K562 (cell line): ENCODE data around the gene PLAC9. TPM values are rescaled to one million over a fixed set of nuclear protein-coding genes. Genes with fewer than 3 reads are reported as not detected.

ENCODE experiments used
- ATAC-seq: fragments of 200-7000 bp; cut with Tn5 transposase; 3 replicates; pipeline ENCODE4 v1.9.1; 2020; ENCODE audit warnings: moderate library complexity
- BruUV-seq: library from RNA; stranded (reverse); fragments of 400-500 nt; replicated peaks from 2 replicates; lab custom pipeline; 2021; lab: Mats Ljungman, UMichigan
- CTCF ChIA-PET: fragments of 300-600 bp; formaldehyde crosslinking; extraction: SDS; loops from one replicate; lab custom pipeline; 2021; ENCODE audit warnings: low intra/inter-chr PET ratio; lab: Yijun Ruan, JAX
- POLR2A ChIA-PET: fragments of 300-600, 350-650 bp; sonication (Branson Sonifier 250); formaldehyde crosslinking; extraction: SDS; loops from one replicate; lab custom pipeline; 2021; ENCODE audit warnings: antibody characterized with exemption, inconsistent platforms; lab: Yijun Ruan, JAX
- DNase-seq, 4 experiments: peaks; one replicate each; pipeline versions ENCODE4 v3.0.0 to v3.0.0-alpha.2; 2011 to 2018; ENCODE audit warnings: low spot score in 3 of 4, mixed read lengths in 3 of 4; ENCODE audit errors: extremely low read depth in 1 of 4
- FAIRE-seq: peaks from 2 replicates; lab custom pipeline; 2011; peaks lifted over from hg19 to GRCh38; lab: Jason Lieb, UNC
- H2AFZ ChIP-seq: 2 replicates; pipeline ENCODE4 v1.6.0; 2011; ENCODE audit warnings: low read depth, low read length, control low read depth, inconsistent platforms
- H3K27ac ChIP-seq: fragments of 200-600 bp; 3 replicates; pipeline ENCODE4 v1.8.0; 2011; ENCODE audit warnings: low read depth, mild to moderate bottlenecking, control low read depth, inconsistent platforms, low read length, moderate library complexity, mixed read lengths; ENCODE audit errors: extremely low read depth
- H3K27me3 ChIP-seq, 2 experiments: fragments of 300-600 bp in 1 of 2; 2 replicates in 1 of 2; 3 replicates in 1 of 2; pipeline versions ENCODE4 v1.6.0 to v1.8.0; 2011; ENCODE audit warnings: inconsistent platforms in 2 of 2, low read length in 2 of 2, mild to moderate bottlenecking in 1 of 2, mixed read lengths in 1 of 2, moderate library complexity in 1 of 2; ENCODE audit not compliant: control insufficient read depth in 2 of 2, insufficient read depth in 2 of 2
- H3K36me3 ChIP-seq: fragments of 300-600 bp; 3 replicates; pipeline ENCODE4 v1.8.0; 2011; ENCODE audit warnings: mild to moderate bottlenecking, low read length, inconsistent platforms; ENCODE audit not compliant: control insufficient read depth, insufficient read depth
- H3K4me1 ChIP-seq, 2 experiments: fragments of 200-600 bp in 1 of 2; replicated peaks in 1 of 2; 2 replicates in 1 of 2; 3 replicates in 1 of 2; pipeline versions ENCODE4 v1.5.1 to v1.8.0; 2011; ENCODE audit warnings: inconsistent platforms in 2 of 2, low read length in 2 of 2, mild to moderate bottlenecking in 1 of 2, mixed read lengths in 1 of 2, moderate library complexity in 1 of 2; ENCODE audit not compliant: control insufficient read depth in 2 of 2, insufficient read depth in 2 of 2
- H3K4me2 ChIP-seq: 2 replicates; pipeline ENCODE4 v1.6.1; 2011; ENCODE audit warnings: low read length, control low read depth, inconsistent platforms, mixed read lengths; ENCODE audit not compliant: insufficient read depth
- H3K4me3 ChIP-seq: fragments of 200-600 bp; sonication (generic), shearing (Covaris generic); 2 replicates; pipeline ENCODE4 v1.5.1; 2016; ENCODE audit warnings: control low read depth, inconsistent platforms
- H3K79me2 ChIP-seq: fragments of 200-600 bp; 3 replicates; pipeline ENCODE4 v1.8.0; 2011; ENCODE audit warnings: low read length, inconsistent platforms; ENCODE audit not compliant: control insufficient read depth, insufficient read depth
- H3K9ac ChIP-seq, 2 experiments: 2 replicates each; pipeline versions ENCODE4 v1.6.0 to v1.6.1; 2011; ENCODE audit warnings: low read depth in 2 of 2, low read length in 2 of 2, control low read depth in 1 of 2, inconsistent platforms in 1 of 2, mild to moderate bottlenecking in 1 of 2, mixed read lengths in 1 of 2; ENCODE audit not compliant: insufficient read depth in 1 of 2
- H3K9me1 ChIP-seq: one replicate; pipeline ENCODE4 v1.6.0; 2011; ENCODE audit warnings: inconsistent platforms, mild to moderate bottlenecking, low read length, moderate library complexity; ENCODE audit not compliant: control insufficient read depth, insufficient read depth
- H3K9me3 ChIP-seq: replicated peaks from 2 replicates; pipeline ENCODE4 v1.5.1; 2011; ENCODE audit warnings: low read depth, low read length, inconsistent platforms; ENCODE audit not compliant: control insufficient read depth, insufficient read depth
- H4K20me1 ChIP-seq: replicated peaks from 2 replicates; pipeline ENCODE4 v1.6.1; 2011; ENCODE audit warnings: low read length, inconsistent platforms, mixed read lengths; ENCODE audit not compliant: control insufficient read depth, insufficient read depth
- ADNP ChIP-seq: fragments of 200-800 bp; sonication (Bioruptor generic); IDR thresholded peaks from 2 replicates; pipeline ENCODE4 v1.6.1; 2016; ENCODE audit warnings: missing genetic modification characterization, missing compliant biosample characterization
- EWSR1 ChIP-seq: fragments of 450-650 bp; IDR thresholded peaks from 2 replicates; pipeline ENCODE4 v1.6.1; 2018; ENCODE audit warnings: borderline replicate concordance, mild to moderate bottlenecking, low read depth, moderate library complexity; ENCODE audit not compliant: partially characterized antibody
- HOXB6 ChIP-seq: fragments of 250-450 bp; sonication (Bioruptor Pico); IDR thresholded peaks from 2 replicates; pipeline ENCODE4 v1.5.1; 2022; ENCODE audit warnings: mild to moderate bottlenecking, borderline replicate concordance
- RFX1 ChIP-seq: fragments of 450-650 bp; IDR thresholded peaks from 2 replicates; pipeline ENCODE4 v1.6.1; 2016; ENCODE audit warnings: mild to moderate bottlenecking, moderate library complexity
- SMAD3 ChIP-seq: fragments of 450-650 bp; formaldehyde crosslinking; conservative IDR thresholded peaks from 2 replicates; pipeline ENCODE4 v1.4.0; 2020; ENCODE audit warnings: mild to moderate bottlenecking
- ZNF197 ChIP-seq: fragments of 200-800 bp; sonication (Bioruptor generic); IDR thresholded peaks from 2 replicates; pipeline ENCODE4 v1.6.1; 2016; ENCODE audit warnings: low read depth, missing genetic modification characterization, missing compliant biosample characterization
- ZNF3 ChIP-seq: fragments of 250-450 bp; sonication (Bioruptor Pico); IDR thresholded peaks from 2 replicates; pipeline ENCODE4 v1.5.0; 2021; ENCODE audit warnings: mild to moderate bottlenecking, moderate library complexity
- ZNF696 ChIP-seq: fragments of 250-450 bp; sonication (Bioruptor Pico); conservative IDR thresholded peaks from 2 replicates; pipeline ENCODE4 v1.4.0; 2020; ENCODE audit warnings: mild to moderate bottlenecking, moderate library complexity
- WGBS: fragments of 100-300 bp; shearing (Covaris generic); methylation state at CpG from one replicate; pipeline ENCODE4 v1.1.6; 2016; ENCODE audit warnings: low coverage, mixed read lengths; ENCODE audit not compliant: insufficient coverage; ENCODE audit errors: missing lambda C conversion rate; 5-methylcytosine and 5-hydroxymethylcytosine counted together
- in situ Hi-C: fragments of 300-500 bp; cut with MboI; formaldehyde crosslinking; loops from 4 replicates; pipeline ENCODE4 v1.15.0; 2018; ENCODE audit warnings: inconsistent platforms, mixed read lengths
- intact Hi-C: fragments of 100-400 bp; cut with micrococcal nuclease; formaldehyde crosslinking; loops from 2 replicates; pipeline ENCODE4 v1.14.2; 2022
- polyA plus RNA-seq, 8 experiments: library from polyadenylated mRNA; depleted of rRNA in 4 of 8; stranded (reverse) in 5 of 8; unstranded in 3 of 8; fragments of >200 nt; fragmentation: Nextera tagmentation in 2 of 8; fragmentation: Illumina TruSeq in 1 of 8; extraction: Ambion mirVana in 2 of 8; extraction: Trizol in 1 of 8; gene quantifications; 2 replicates each; pipeline versions ENCODE4 v1.2.1 to v1.2.3, GENCODE V29; 2011 to 2014; ENCODE audit warnings: inconsistent platforms in 1 of 8, missing spikeins in 1 of 8
- total RNA-seq, 7 experiments: library from RNA; depleted of rRNA in 6 of 7; stranded (reverse); fragments of >200 nt in 6 of 7; fragmentation: Illumina TruSeq in 2 of 7; extraction: Trizol in 2 of 7; gene quantifications; 2 replicates each; pipeline versions ENCODE4 v1.2.1 to v1.2.3, GENCODE V29; 2011 to 2021; ENCODE audit warnings: low replicate concordance in 1 of 7
- TF ChIP-seq, protein P1 (sequence below): fragments of 250-450 bp; sonication (Bioruptor Pico); IDR thresholded peaks from 2 replicates; pipeline ENCODE4 v1.5.0; 2021; ENCODE audit warnings: mild to moderate bottlenecking, borderline replicate concordance
- TF ChIP-seq, protein P2 (sequence below): fragments of 250-450 bp; sonication (Bioruptor Pico); IDR thresholded peaks from 2 replicates; pipeline ENCODE4 v1.5.0; 2021
- TF ChIP-seq, protein P3 (sequence below): fragments of 450-650 bp; IDR thresholded peaks from 2 replicates; pipeline ENCODE4 v1.7.0; 2016; ENCODE audit warnings: borderline replicate concordance
- TF ChIP-seq, protein P4 (sequence below): fragments of 450-650 bp; IDR thresholded peaks from 2 replicates; pipeline ENCODE4 v1.6.1; 2017; ENCODE audit warnings: antibody characterized with exemption

The PLAC9 gene
- total and polyA plus RNA-seq, 9 of the 15 experiments (the other 6 are each of a cell fraction or from before 2014, with no cell fraction given) = not detected

DNA sequence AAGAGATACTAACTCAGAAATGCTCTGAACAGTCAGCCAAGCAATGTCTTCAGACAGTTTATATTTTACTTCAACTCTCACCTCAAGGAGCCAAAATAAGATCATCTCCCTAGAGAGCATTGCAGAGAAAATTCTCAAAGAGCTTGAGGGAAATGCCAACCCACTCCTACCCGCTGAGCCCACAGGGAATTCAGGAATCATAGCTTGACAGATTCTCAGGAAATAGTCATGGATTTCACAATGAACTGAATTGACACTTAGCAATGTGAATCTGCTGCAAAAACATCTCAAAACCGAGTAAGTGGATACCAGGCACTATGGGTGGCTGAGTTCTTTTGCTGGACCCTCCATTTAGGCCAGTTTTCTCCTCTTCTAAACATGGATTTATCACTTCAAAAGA lies 9.8 kb upstream of the PLAC9 start (continued):
- TF ChIP-seq, protein P1, sequence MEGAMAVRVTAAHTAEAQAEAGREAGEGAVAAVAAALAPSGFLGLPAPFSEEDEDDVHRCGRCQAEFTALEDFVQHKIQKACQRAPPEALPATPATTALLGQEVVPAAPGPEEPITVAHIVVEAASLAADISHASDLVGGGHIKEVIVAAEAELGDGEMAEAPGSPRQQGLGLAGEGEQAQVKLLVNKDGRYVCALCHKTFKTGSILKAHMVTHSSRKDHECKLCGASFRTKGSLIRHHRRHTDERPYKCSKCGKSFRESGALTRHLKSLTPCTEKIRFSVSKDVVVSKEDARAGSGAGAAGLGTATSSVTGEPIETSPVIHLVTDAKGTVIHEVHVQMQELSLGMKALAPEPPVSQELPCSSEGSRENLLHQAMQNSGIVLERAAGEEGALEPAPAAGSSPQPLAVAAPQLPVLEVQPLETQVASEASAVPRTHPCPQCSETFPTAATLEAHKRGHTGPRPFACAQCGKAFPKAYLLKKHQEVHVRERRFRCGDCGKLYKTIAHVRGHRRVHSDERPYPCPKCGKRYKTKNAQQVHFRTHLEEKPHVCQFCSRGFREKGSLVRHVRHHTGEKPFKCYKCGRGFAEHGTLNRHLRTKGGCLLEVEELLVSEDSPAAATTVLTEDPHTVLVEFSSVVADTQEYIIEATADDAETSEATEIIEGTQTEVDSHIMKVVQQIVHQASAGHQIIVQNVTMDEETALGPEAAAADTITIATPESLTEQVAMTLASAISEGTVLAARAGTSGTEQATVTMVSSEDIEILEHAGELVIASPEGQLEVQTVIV (CRISPR knock-in tag) = no peak
- TF ChIP-seq SMAD3 (CRISPR knock-in tag) = no peak

DNA sequence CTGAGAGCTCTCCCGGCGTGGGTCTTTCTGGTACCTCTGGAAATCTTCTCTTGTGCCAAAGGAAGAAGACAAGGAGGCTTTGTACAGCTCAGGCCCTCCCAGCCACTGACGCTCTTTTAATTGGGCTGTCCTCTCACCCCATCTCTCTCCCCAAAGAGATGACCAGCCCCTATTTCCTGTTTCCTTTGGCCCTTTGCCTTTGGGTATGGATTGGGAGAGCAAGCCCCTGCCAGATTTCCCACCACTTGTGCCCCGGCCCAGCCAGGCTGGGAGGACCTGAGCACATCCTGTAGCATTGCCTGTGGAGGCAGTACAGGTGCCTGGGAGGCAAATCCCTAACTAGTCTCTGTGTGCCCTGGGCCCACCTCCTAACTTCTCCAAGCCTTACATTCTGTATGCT lies 5.7 kb upstream of the PLAC9 start:
- H3K36me3 ChIP-seq = no peaks in the 10 kb centered on the region
- 2% methylated on average over 4 of the region's 4 CpGs for WGBS
- no peaks in the 10 kb centered on the region for H3K9me1 ChIP-seq
- H3K79me2 ChIP-seq = no peaks in the 10 kb centered on the region
- BruUV-seq = no TSS peak
- no peak overlapping the region for H3K4me2 ChIP-seq
- no peak for DNase-seq
- H3K4me3 ChIP-seq = no peak overlapping the region
- H3K27me3 ChIP-seq = peaks cover 17 to 25% of the 10 kb centered on the region in 2 experiments
- intact Hi-C loops = loop anchor here (10.0 kb wide), 2 partner anchors 192 to 592 kb away; no protein-coding TSS in a partner anchor
- in situ Hi-C loops = loop anchor here (10.0 kb wide), 1 partner anchor 582 kb away; no protein-coding TSS in a partner anchor
- H3K27ac ChIP-seq = no peak overlapping the region
- H3K4me1 ChIP-seq = no peaks in the 10 kb centered on the region
- no peak for FAIRE-seq
- CTCF ChIA-PET = no interaction called here
- H2AFZ ChIP-seq = no peak overlapping the region
- ATAC-seq = peak; percentile 18; the same call in 1 of the 3 replicates
- H3K9me3 ChIP-seq = no peaks in the 10 kb centered on the region
- no peaks in the 10 kb centered on the region for H4K20me1 ChIP-seq
- POLR2A ChIA-PET = interaction anchor here (0.5 kb wide), 1 partner anchor 202 kb away, joined by 3 read pairs; no protein-coding TSS in a partner anchor
- no peak overlapping the region for H3K9ac ChIP-seq
- TF ChIP-seq, protein P2, sequence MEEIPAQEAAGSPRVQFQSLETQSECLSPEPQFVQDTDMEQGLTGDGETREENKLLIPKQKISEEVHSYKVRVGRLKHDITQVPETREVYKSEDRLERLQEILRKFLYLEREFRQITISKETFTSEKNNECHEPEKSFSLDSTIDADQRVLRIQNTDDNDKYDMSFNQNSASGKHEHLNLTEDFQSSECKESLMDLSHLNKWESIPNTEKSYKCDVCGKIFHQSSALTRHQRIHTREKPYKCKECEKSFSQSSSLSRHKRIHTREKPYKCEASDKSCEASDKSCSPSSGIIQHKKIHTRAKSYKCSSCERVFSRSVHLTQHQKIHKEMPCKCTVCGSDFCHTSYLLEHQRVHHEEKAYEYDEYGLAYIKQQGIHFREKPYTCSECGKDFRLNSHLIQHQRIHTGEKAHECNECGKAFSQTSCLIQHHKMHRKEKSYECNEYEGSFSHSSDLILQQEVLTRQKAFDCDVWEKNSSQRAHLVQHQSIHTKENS (CRISPR knock-in tag) = no peak
- no peak for TF ChIP-seq EWSR1
- TF ChIP-seq, protein P3, sequence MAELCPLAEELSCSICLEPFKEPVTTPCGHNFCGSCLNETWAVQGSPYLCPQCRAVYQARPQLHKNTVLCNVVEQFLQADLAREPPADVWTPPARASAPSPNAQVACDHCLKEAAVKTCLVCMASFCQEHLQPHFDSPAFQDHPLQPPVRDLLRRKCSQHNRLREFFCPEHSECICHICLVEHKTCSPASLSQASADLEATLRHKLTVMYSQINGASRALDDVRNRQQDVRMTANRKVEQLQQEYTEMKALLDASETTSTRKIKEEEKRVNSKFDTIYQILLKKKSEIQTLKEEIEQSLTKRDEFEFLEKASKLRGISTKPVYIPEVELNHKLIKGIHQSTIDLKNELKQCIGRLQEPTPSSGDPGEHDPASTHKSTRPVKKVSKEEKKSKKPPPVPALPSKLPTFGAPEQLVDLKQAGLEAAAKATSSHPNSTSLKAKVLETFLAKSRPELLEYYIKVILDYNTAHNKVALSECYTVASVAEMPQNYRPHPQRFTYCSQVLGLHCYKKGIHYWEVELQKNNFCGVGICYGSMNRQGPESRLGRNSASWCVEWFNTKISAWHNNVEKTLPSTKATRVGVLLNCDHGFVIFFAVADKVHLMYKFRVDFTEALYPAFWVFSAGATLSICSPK = no peak
- TF ChIP-seq ADNP (tag) = no peak
- TF ChIP-seq HOXB6 (CRISPR knock-in tag) = no peak
- no peak for TF ChIP-seq RFX1
- no peak for TF ChIP-seq ZNF197 (CRISPR knock-in tag)
- no peak for TF ChIP-seq ZNF696 (CRISPR knock-in tag)
- no peak for TF ChIP-seq ZNF3 (CRISPR knock-in tag)
- TF ChIP-seq, protein P4, sequence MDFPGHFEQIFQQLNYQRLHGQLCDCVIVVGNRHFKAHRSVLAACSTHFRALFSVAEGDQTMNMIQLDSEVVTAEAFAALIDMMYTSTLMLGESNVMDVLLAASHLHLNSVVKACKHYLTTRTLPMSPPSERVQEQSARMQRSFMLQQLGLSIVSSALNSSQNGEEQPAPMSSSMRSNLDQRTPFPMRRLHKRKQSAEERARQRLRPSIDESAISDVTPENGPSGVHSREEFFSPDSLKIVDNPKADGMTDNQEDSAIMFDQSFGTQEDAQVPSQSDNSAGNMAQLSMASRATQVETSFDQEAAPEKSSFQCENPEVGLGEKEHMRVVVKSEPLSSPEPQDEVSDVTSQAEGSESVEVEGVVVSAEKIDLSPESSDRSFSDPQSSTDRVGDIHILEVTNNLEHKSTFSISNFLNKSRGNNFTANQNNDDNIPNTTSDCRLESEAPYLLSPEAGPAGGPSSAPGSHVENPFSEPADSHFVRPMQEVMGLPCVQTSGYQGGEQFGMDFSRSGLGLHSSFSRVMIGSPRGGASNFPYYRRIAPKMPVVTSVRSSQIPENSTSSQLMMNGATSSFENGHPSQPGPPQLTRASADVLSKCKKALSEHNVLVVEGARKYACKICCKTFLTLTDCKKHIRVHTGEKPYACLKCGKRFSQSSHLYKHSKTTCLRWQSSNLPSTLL = no peak
